ENCODE results near the gene MASP1.
"Not testable (repeated sequence)": the region's sequence is repeated elsewhere in the genome, so short reads cannot be mapped to it uniquely, and the experiment has no call there.

Gene MASP1

GRCh38 chr3:187222801-187223200 is 68.7 kb downstream of the MASP1 start:
- DNase-seq = no peak

- no peak for DNase-seq
These were observed 76.1 kb downstream of the MASP1 start for GRCh38 chr3:187215460-187215859.

GRCh38 chr3:187213616-187214015 is 77.9 kb downstream of the MASP1 start:
- no peak for DNase-seq

GRCh38 chr3:187212705-187213104 is 78.8 kb downstream of the MASP1 start:
- no peak for DNase-seq

GRCh38 chr3:187212196-187212545 is 79.4 kb downstream of the MASP1 start:
- DNase-seq = no peak

GRCh38 chr3:187211532-187212195 is 79.9 kb downstream of the MASP1 start:
- DNase-seq = no peak

- no peak for DNase-seq
These were observed 80.8 kb downstream of the MASP1 start for GRCh38 chr3:187210545-187211327.

GRCh38 chr3:187210091-187210490 is 81.4 kb downstream of the MASP1 start:
- DNase-seq = no peak

GRCh38 chr3:187209491-187209890 is 82.0 kb downstream of the MASP1 start:
- no peak for DNase-seq

GRCh38 chr3:187208159-187208558 is 83.4 kb downstream of the MASP1 start:
- DNase-seq = no peak

- DNase-seq = no peak
These were observed 83.9 kb downstream of the MASP1 start for GRCh38 chr3:187207624-187208023.

GRCh38 chr3:187207062-187207461 is 84.5 kb downstream of the MASP1 start:
- DNase-seq = no peak

GRCh38 chr3:187205683-187206082 is 85.9 kb downstream of the MASP1 start:
- no peak for DNase-seq

GRCh38 chr3:187199463-187200050 is 92.0 kb downstream of the MASP1 start:
- DNase-seq = not testable (repeated sequence)

- no peak for DNase-seq
These were observed 93.0 kb downstream of the MASP1 start for GRCh38 chr3:187198490-187198889.

GRCh38 chr3:187197335-187197649 is 94.2 kb downstream of the MASP1 start, which contains the start of gene RTP1:
Gene RTP1, plus strand, starts transcription at chr3:187197486. Its CDS starts 30 bp downstream, at chr3:187197516.
- DNase-seq = no peak

- DNase-seq = no peak
These were observed 94.8 kb downstream of the MASP1 start for GRCh38 chr3:187196573-187197334.

- no peak for DNase-seq
These were observed 98.4 kb downstream of the MASP1 start for GRCh38 chr3:187193181-187193580.

GRCh38 chr3:187191271-187191670 is 100.3 kb downstream of the MASP1 start:
- DNase-seq = no peak

- no peak for DNase-seq
These were observed 102.6 kb downstream of the MASP1 start for GRCh38 chr3:187188931-187189330.

GRCh38 chr3:187186801-187187421 is 104.6 kb downstream of the MASP1 start:
- DNase-seq = no peak

- no peak for DNase-seq
These were observed 105.2 kb downstream of the MASP1 start for GRCh38 chr3:187186375-187186774.

- DNase-seq = no peak
These were observed 105.8 kb downstream of the MASP1 start for GRCh38 chr3:187185759-187186158.
